ENCODE measurements around the gene UNC13D. TPM values are rescaled to one million over a fixed set of nuclear protein-coding genes. Genes with fewer than 3 reads are reported as not detected.

UNC13D gene
- total RNA-seq, 2 donors from 2014 or later: 128 to 143 TPM

GRCh38 chr17:75831032-75831571 lies 13.1 kb downstream of the UNC13D start:
- no peak for ATAC-seq
- peak overlapping the region in 1 of 2 donors; percentile 75 for H3K27ac Mint-ChIP-seq
- no peaks in the 10 kb centered on the region for H3K36me3 Mint-ChIP-seq
- DNase-seq (ENCODE audit: low spot score in 2 of 2): no peak
- H3K9me3 Mint-ChIP-seq: no peaks in the 10 kb centered on the region

DNA sequence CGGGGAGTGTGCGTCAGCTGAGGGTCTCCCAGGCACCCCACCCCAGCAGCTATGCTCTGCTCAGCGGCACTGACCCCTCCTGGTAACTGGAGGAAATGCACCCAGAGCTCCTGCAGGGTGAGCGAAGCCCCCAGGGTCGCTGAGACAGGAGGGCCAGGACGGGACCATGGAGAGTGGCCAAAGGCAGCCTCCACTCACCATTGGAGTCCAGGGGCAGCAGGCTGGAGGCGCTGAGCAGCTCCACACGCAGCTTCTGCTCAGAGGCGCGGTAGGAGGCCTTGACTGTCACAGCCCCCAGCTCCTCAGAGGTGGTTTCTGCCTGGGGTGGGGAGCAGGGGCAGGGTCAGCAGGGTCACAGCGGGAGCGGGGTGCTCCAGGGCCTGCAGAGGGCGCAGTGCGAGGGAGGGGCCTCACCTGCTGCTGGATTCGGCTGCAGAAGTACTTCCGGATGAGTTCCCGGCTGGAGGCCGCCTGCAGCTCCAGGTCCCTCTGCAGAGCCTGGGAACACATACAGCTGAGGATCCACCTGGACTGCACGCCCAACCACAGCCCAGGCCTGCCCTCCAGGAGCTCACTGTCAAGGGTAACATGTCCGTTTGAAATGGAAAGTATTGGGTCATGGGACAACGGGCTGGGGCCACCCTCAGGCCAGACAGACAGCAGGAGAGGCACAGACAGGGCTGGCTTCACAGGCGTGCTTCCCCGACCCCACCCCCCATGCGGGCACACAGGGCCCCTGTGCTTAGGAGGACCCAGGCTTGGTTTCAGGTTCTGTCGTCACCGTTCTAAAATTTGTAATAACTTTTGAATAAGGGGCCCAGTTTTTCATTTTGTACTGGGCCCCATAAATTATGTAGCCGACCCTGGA lies 13.8 kb downstream of the UNC13D start:
- peak in 1 of 2 donors; percentile 54 for DNase-seq (ENCODE audit: low spot score in 2 of 2)
- Mint-ChIP-seq H3K27ac (peak overlapping the region in 1 of 2 donors; percentile 75), H3K36me3 (no peaks in the 10 kb centered on the region), H3K9me3 (no peaks in the 10 kb centered on the region)
- ATAC-seq: no peak

- Mint-ChIP-seq H3K36me3 (no peaks in the 10 kb centered on the region), H3K27ac (peak overlapping the region in 1 of 2 donors; percentile 50), H3K9me3 (no peaks in the 10 kb centered on the region)
- no peak for DNase-seq (ENCODE audit: low spot score in 2 of 2)
- no peak for ATAC-seq
These were observed 14.5 kb downstream of the UNC13D start for GRCh38 chr17:75829747-75830146.

DNA sequence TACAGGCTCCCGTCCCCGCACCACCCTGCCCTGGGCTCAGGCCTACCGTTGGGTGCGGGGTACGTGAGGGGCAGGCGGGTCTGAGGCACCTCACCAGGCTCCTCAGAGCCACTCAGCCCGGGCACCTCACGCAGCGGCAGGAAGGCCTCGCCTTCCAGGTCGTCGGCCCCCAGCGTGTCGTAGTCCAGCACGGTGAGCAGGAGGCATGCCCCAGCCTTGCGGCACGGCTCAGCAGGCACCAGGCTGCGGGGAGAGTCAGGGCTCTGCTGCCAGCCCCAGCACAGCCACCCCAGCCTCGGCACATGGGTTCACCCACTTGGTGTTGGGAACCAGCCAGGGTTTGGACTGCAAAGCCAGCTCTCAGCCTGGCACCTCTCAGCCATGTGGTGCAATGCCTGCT lies 15.5 kb downstream of the UNC13D start:
- DNase-seq (ENCODE audit: low spot score in 2 of 2): no peak
- ATAC-seq: no peak
- Mint-ChIP-seq H3K27ac (peak overlapping the region in 1 of 2 donors; percentile 81), H3K36me3 (no peaks in the 10 kb centered on the region), H3K9me3 (no peaks in the 10 kb centered on the region)

DNA sequence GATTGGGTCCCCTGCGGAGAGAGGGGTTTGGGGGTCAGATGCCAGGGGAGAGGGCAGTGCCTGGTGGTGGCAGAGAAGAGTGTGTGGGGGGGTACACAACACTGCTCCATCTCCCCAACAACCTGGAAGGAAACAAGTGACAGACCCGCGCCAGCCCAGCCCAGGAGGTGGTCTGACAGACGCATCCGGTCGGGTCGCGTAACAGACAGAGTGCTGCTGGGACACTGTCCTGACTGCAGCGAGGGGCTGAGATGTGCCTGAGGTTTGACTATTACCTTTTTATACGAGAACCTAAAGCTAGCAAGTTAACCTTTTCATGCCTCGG lies 16.2 kb downstream of the UNC13D start:
- H3K9me3 Mint-ChIP-seq: no peaks in the 10 kb centered on the region
- H3K27ac Mint-ChIP-seq: peak overlapping the region; percentile 81 to 90
- DNase-seq (ENCODE audit: low spot score in 2 of 2) (no peak), ATAC-seq (peak in 1 of 2 donors; percentile 22)
- no peaks in the 10 kb centered on the region for H3K36me3 Mint-ChIP-seq

- Mint-ChIP-seq H3K36me3 (no peaks in the 10 kb centered on the region), H3K9me3 (no peaks in the 10 kb centered on the region), H3K27ac (peak overlapping the region; percentile 81 to 90)
- DNase-seq (ENCODE audit: low spot score in 2 of 2): peak; percentile 75 to 79
- ATAC-seq: peak; percentile 62 to 78
These were observed 16.7 kb downstream of the UNC13D start for GRCh38 chr17:75827308-75828075.

DNA sequence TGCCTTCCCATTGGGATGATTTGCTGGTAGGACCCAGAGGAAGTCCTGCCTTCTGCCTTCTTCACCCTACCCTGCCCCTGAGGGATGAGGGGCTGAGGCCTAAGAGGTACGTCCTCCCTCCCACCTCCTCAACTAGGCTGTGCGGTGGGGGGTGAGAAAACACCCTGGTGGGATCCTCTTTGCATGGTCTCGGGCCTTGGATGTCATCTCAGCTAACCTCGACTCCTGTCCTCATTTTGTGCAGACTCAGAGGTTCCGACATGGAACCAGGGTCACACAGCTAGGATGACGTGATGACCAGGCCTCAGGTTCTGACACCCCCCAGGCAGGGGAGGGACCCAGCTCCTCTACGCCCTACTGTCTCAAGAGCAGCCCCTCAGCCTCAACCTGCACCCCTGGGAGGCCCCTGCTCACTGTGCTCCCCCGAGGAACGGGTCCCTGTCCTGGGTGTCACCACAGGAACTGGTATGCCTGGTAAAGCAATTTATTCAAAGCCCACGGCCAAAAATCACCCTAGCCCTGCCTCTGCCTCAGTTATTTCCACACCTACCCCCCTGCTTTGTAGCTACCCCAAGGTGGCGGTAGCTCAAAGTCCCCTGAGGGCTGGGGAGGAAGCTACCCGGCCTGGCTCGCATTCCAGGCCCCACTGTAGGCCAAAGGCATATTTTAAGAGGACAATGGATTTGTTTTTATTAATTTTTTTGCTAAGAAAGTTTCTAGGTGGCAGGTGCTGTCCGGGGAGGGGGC lies 17.5 kb downstream of the UNC13D start:
- no peaks in the 10 kb centered on the region for H3K36me3 Mint-ChIP-seq
- DNase-seq (ENCODE audit: low spot score in 2 of 2) (no peak), ATAC-seq (no peak)
- peak overlapping the region; percentile 68 to 81 for H3K27ac Mint-ChIP-seq
- no peaks in the 10 kb centered on the region for H3K9me3 Mint-ChIP-seq

DNA sequence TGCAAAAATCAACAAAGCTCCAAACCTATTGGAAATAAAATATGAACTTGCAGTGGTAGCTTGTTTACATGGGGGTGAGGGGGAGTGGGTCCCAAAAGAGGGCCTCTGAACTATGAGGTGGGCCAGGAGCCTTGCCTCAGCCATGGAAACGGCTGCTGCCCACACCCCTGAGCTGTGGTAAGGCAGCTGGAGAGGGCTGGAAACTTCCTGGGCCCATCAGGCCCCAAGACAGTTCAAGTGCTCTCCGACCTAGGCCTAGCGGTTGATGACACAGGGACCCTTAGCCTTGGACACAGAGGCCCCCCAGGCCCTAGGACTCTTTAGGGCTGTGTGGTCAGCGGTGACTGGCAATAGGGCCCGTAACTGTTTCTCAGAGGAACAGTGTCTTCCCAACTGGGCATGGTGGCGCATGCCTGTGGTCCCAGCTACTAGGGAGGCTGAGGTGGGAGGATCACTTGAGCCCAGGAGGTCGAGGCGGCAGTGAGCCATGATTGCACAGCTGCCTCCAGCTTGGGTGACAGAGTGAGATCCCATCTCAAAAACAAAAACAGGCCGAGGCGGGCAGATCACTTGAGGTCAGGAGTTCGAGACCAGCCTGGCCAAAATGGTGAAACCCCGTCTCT lies 18.3 kb downstream of the UNC13D start:
- Mint-ChIP-seq H3K36me3 (no peaks in the 10 kb centered on the region), H3K27ac (peak overlapping the region in 1 of 2 donors; percentile 48), H3K9me3 (no peaks in the 10 kb centered on the region)
- DNase-seq (ENCODE audit: low spot score in 2 of 2) (no peak), ATAC-seq (no peak)

DNA sequence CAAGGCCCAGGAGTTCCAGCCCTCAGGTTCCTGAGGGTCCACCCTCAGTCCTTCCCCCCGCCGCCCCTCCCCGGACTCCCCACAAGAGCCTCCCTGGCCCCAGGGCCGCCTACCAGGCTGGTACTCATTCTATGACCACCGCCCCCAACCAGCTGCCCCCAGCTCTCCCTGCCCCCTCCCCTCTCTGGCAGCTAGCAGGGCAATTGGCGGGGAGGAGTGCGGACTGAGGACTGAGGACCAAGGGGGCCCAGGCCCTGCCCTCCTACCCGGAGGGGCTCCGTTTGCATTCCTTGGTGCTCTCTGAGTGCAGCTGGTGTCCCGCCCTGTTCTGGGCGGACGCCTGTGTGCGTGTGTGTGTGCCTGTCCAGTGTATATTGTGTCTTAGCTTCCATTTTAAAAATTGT lies 19.1 kb downstream of the UNC13D start:
- DNase-seq (ENCODE audit: low spot score in 2 of 2) (no peak), ATAC-seq (no peak)
- H3K36me3 Mint-ChIP-seq: no peaks in the 10 kb centered on the region
- H3K9me3 Mint-ChIP-seq: no peaks in the 10 kb centered on the region
- H3K27ac Mint-ChIP-seq: peak overlapping the region; percentile 6 to 48

DNA sequence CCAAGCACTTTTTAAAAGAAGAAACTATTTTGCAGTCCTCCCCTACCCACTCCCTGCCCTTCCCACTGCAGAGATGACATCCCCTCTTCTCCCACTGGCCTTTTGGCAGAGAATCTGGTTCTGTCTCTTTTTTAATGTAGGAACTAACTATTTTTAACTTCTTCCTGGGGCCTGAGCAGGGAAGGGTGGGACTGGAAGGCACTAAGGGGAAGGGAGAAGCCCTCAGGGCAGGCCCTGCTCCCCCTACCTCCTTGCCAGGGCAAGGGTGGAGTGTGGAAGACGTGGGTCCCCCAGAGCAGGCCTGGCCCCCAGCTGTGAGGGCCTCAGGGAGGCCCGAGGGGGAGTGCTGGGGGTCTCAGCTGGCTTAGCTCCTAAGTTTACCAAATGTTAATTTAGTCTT lies 19.5 kb downstream of the UNC13D start:
- Mint-ChIP-seq H3K36me3 (no peaks in the 10 kb centered on the region), H3K9me3 (no peaks in the 10 kb centered on the region), H3K27ac (no peak overlapping the region)
- DNase-seq (ENCODE audit: low spot score in 2 of 2) (no peak), ATAC-seq (no peak)

- Mint-ChIP-seq H3K27ac (peak overlapping the region in 1 of 2 donors; percentile 64), H3K36me3 (no peaks in the 10 kb centered on the region), H3K9me3 (no peaks in the 10 kb centered on the region)
- ATAC-seq (no peak), DNase-seq (ENCODE audit: low spot score in 2 of 2) (no peak)
These were observed 20.1 kb downstream of the UNC13D start for GRCh38 chr17:75824050-75824552.

GRCh38 chr17:75823257-75824041 lies 20.8 kb downstream of the UNC13D start:
- no peak for ATAC-seq
- no peaks in the 10 kb centered on the region for H3K9me3 Mint-ChIP-seq
- DNase-seq (ENCODE audit: low spot score in 2 of 2): no peak
- no peaks in the 10 kb centered on the region for H3K36me3 Mint-ChIP-seq
- H3K27ac Mint-ChIP-seq: peak overlapping the region in 1 of 2 donors; percentile 84

DNA sequence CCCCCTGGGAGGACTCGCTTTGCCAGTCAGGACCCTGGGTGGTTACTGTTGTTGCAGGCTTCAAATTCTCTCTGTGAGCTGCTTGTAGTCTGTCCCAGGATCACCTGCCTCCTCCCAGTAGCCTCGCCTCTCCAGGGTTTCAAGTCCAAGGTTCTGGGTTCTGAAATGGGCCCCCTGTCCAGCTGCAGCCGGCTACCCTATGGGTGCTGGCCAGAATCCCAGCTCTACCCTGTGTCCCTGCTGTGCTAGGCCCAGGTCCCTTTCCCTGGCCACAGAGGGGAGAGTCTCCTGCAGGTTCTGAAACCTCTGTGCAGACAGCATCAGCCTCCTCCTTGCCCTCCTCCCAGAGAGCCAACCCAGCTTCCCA lies 21.4 kb downstream of the UNC13D start:
- no peak for DNase-seq (ENCODE audit: low spot score in 2 of 2)
- Mint-ChIP-seq H3K9me3 (no peaks in the 10 kb centered on the region), H3K36me3 (no peaks in the 10 kb centered on the region), H3K27ac (peak overlapping the region in 1 of 2 donors; percentile 84)
- no peak for ATAC-seq

GRCh38 chr17:75822119-75822799 lies 21.9 kb downstream of the UNC13D start:
- H3K27ac Mint-ChIP-seq: peak overlapping the region; percentile 84 to 98
- no peaks in the 10 kb centered on the region for H3K36me3 Mint-ChIP-seq
- no peak for DNase-seq (ENCODE audit: low spot score in 2 of 2)
- peak; percentile 12 to 30 for ATAC-seq
- H3K9me3 Mint-ChIP-seq: no peaks in the 10 kb centered on the region

- H3K27ac Mint-ChIP-seq: peak overlapping the region; percentile 84 to 98
- DNase-seq (ENCODE audit: low spot score in 2 of 2): no peak
- no peaks in the 10 kb centered on the region for H3K9me3 Mint-ChIP-seq
- H3K36me3 Mint-ChIP-seq: no peaks in the 10 kb centered on the region
- no peak for ATAC-seq
These were observed 22.7 kb downstream of the UNC13D start for GRCh38 chr17:75821552-75821951.

All from activated naive CD4-positive, alpha-beta T cell treated with anti-CD3 and anti-CD28 coated beads, Interleukin-2, amount 50 U/mL, for 72 hours (primary cell).